PC-3 (cell line): ENCODE data around the gene TMEM168. TPM values are rescaled to one million over a fixed set of nuclear protein-coding genes. Genes with fewer than 3 reads are reported as not detected.
A peak's percentile ranks its signal among the peaks of the same experiment; 100 is the strongest.
"Not testable (repeated sequence)": the region's sequence is repeated elsewhere in the genome, so short reads cannot be mapped to it uniquely, and the experiment has no call there.

Experiments used
- ATAC-seq: fragments of 200-7000 bp; cut with Tn5 transposase; 2 replicates; pipeline ENCODE4 v1.9.1; 2020; ENCODE audit warnings: mild to moderate bottlenecking, moderate library complexity
- Bru-seq: library from RNA; stranded (reverse); fragments of 400-500 nt; gene quantifications from one replicate; lab custom pipeline; 2021; lab: Mats Ljungman, UMichigan
- BruChase-seq, 2 experiments: library from RNA; stranded (reverse); fragments of 400-500 nt; gene quantifications; one replicate each; lab custom pipeline; 2021; lab: Mats Ljungman, UMichigan
- BruUV-seq: library from RNA; stranded (reverse); fragments of 400-500 nt; replicated peaks from 2 replicates; lab custom pipeline; 2021; lab: Mats Ljungman, UMichigan
- CTCF ChIA-PET: fragments of 300-600 bp; sonication (Branson Sonifier 250); formaldehyde crosslinking; loops from one replicate; lab custom pipeline; 2022; ENCODE audit warnings: antibody characterized with exemption; lab: Charles Lee
- POLR2A ChIA-PET: fragments of 300-600 bp; sonication (Branson Sonifier 250); formaldehyde crosslinking; loops from one replicate; lab custom pipeline; 2022; ENCODE audit warnings: antibody characterized with exemption; ENCODE audit not compliant: unreplicated experiment; lab: Charles Lee
- DNase-seq: peaks from one replicate; pipeline ENCODE4 v3.0.0-alpha.2; 2015
- H2AFZ ChIP-seq: fragments of 300-600 bp; sonication (generic); 2 replicates; pipeline ENCODE4 v1.6.0; 2016; ENCODE audit warnings: antibody characterized with exemption, low read length
- H3F3A ChIP-seq: fragments of 300-600 bp; sonication (generic); one replicate; pipeline ENCODE4 v1.6.0; 2017; ENCODE audit warnings: antibody characterized with exemption, low read length, control low read depth, mild to moderate bottlenecking; ENCODE audit not compliant: unreplicated experiment
- H3K27ac ChIP-seq: fragments of 300-600 bp; sonication (generic); 2 replicates; pipeline ENCODE4 v1.5.1; 2016; ENCODE audit warnings: mild to moderate bottlenecking, low read length
- H3K27me3 ChIP-seq: fragments of 300-600 bp; sonication (generic); 2 replicates; pipeline ENCODE4 v1.6.1; 2016; ENCODE audit warnings: low read length, mixed read lengths
- H3K36me3 ChIP-seq: fragments of 300-600 bp; sonication (generic); 2 replicates; pipeline ENCODE4 v1.6.1; 2016; ENCODE audit warnings: low read depth, mixed run types, low read length, mixed read lengths
- H3K4me1 ChIP-seq: fragments of 300-600 bp; sonication (generic); 2 replicates; pipeline ENCODE4 v1.5.1; 2016; ENCODE audit warnings: low read length; ENCODE audit not compliant: insufficient read depth
- H3K4me2 ChIP-seq: fragments of 300-600 bp; sonication (generic); 2 replicates; pipeline ENCODE4 v1.6.0; 2016; ENCODE audit warnings: low read length
- H3K4me3 ChIP-seq: fragments of 300-600 bp; sonication (generic); 2 replicates; pipeline ENCODE4 v1.5.1; 2016; ENCODE audit warnings: mild to moderate bottlenecking, low read length, mixed read lengths
- H3K79me2 ChIP-seq: fragments of 300-600 bp; sonication (generic); 2 replicates; pipeline ENCODE4 v1.6.1; 2017; ENCODE audit warnings: low read length, mixed read lengths
- H3K9ac ChIP-seq: fragments of 300-600 bp; sonication (generic); 2 replicates; pipeline ENCODE4 v1.6.0; 2016; ENCODE audit warnings: mild to moderate bottlenecking, low read length
- H3K9me2 ChIP-seq: fragments of 300-600 bp; sonication (generic); replicated peaks from 2 replicates; pipeline ENCODE4 v1.6.1; 2016; ENCODE audit warnings: mixed run types, low read length, mixed read lengths
- H3K9me3 ChIP-seq: fragments of 300-600 bp; sonication (generic); 2 replicates; pipeline ENCODE4 v1.6.1; 2016; ENCODE audit warnings: low read length, mixed read lengths
- H4K20me1 ChIP-seq: fragments of 300-600 bp; sonication (generic); 2 replicates; pipeline ENCODE4 v1.6.1; 2016; ENCODE audit warnings: low read length, mixed read lengths
- CTCF ChIP-seq: fragments of 300-600 bp; sonication (generic); conservative IDR thresholded peaks from 2 replicates; pipeline ENCODE4 v1.5.1; 2017; ENCODE audit warnings: antibody characterized with exemption, low read depth, mild to moderate bottlenecking, low read length
- EZH2 ChIP-seq: fragments of 300-600 bp; sonication (generic); IDR thresholded peaks from one replicate; pipeline ENCODE4 v1.6.1; 2017; ENCODE audit warnings: antibody characterized with exemption, mild to moderate bottlenecking, low read length; ENCODE audit not compliant: unreplicated experiment
- EZH2phosphoT487 ChIP-seq: fragments of 300-600 bp; sonication (generic); IDR thresholded peaks from 2 replicates; pipeline ENCODE4 v1.6.1; 2018; ENCODE audit warnings: mild to moderate bottlenecking, antibody characterized with exemption, low read length, borderline replicate concordance
- intact Hi-C: fragments of 100-400 bp; cut with micrococcal nuclease; formaldehyde crosslinking; loops from 2 replicates; pipeline ENCODE4 v1.9.0; 2023
- long read RNA-seq: library from polyadenylated mRNA; unstranded; transcript quantifications from one replicate; pipeline ENCODE4 v2.0.0, GENCODE V29; 2021; ENCODE audit not compliant: unreplicated experiment
- total RNA-seq: library from RNA; depleted of rRNA; stranded (reverse); fragments of >200 nt; gene quantifications from 2 replicates; pipeline ENCODE4 v1.2.3, GENCODE V29; 2014; rRNA removed

The TMEM168 gene
- total RNA-seq (15.3 and 19.8 TPM in 2 replicates), Bru-seq, nascent RNA (percentile 81 among the genes with signal in this experiment), BruChase-seq, experiment 1, labeled RNA remaining after a 6-hour chase (percentile 81 among the genes with signal in this experiment), BruChase-seq, experiment 2, labeled RNA remaining after a 2-hour chase (percentile 92 among the genes with signal in this experiment)
- long read RNA-seq, full-length matches to known transcripts, result 80 of 109 reads
- long read RNA-seq, partial matches to known transcripts, result 0 of 109 reads
- long read RNA-seq, other reads (novel, unspliced or antisense), result 29 of 109 reads

- H3K9me2 ChIP-seq, result no peaks in the 10 kb centered on the region
- POLR2A ChIA-PET, result interaction anchor here (0.6 kb wide), 1 partner anchor 41 kb away, joined by 3 read pairs; no protein-coding TSS in a partner anchor
- H3K27me3 ChIP-seq, result no peaks in the 10 kb centered on the region
- TSS peak; percentile 88 for BruUV-seq
- no peaks in the 10 kb centered on the region for H3K36me3 ChIP-seq
- intact Hi-C loops, result no loop called here
- CTCF ChIA-PET, result no interaction called here
- no peaks in the 10 kb centered on the region for H3K9me3 ChIP-seq
- DNase-seq (peak; percentile 74), ATAC-seq (peak; percentile 95)
- no peaks in the 10 kb centered on the region for H3F3A ChIP-seq
- H4K20me1 ChIP-seq, result no peaks in the 10 kb centered on the region
- peaks cover 28% of the 10 kb centered on the region for H3K79me2 ChIP-seq
- H2AFZ ChIP-seq, result peak within 1 kb of the TSS; percentile 92
- H3K9ac ChIP-seq, result peak within 1 kb of the TSS; percentile 85
- H3K4me3 ChIP-seq, result peak within 1 kb of the TSS; percentile 77
- peak within 1 kb of the TSS; percentile 43 for H3K27ac ChIP-seq
- TF ChIP-seq EZH2phosphoT487 (no peak), CTCF (no peak), EZH2 (no peak)
- peaks cover 12% of the 10 kb centered on the region for H3K4me1 ChIP-seq
- H3K4me2 ChIP-seq, result peak within 1 kb of the TSS; percentile 83
Measured at GRCh38 chr7:112789817-112790585, at the start of gene TMEM168. Gene TMEM168 (minus strand): TSS chr7:112790393. CDS start chr7:112784825, 5,568 bp downstream.

- H3K4me1 ChIP-seq, DNase-seq, POLR2A ChIA-PET, H3K9me3 ChIP-seq, H3K4me3 ChIP-seq, CTCF ChIA-PET, ATAC-seq, H3K27ac ChIP-seq, BruUV-seq, H3K36me3 ChIP-seq, H3F3A ChIP-seq, H4K20me1 ChIP-seq, H3K27me3 ChIP-seq, intact Hi-C loops, H2AFZ ChIP-seq, H3K79me2 ChIP-seq, H3K9ac ChIP-seq, H3K4me2 ChIP-seq, H3K9me2 ChIP-seq: not testable (repeated sequence)
Measured at GRCh38 chr7:112835928-112836327, 45.7 kb upstream of the TMEM168 start.

GRCh38 chr7:112833082-112833481 is 42.9 kb upstream of the TMEM168 start:
- no peak overlapping the region for H3K4me3 ChIP-seq
- no peaks in the 10 kb centered on the region for H3K4me1 ChIP-seq
- no peaks in the 10 kb centered on the region for H4K20me1 ChIP-seq
- BruUV-seq, result no TSS peak
- DNase-seq, result no peak
- no peak overlapping the region for H3K9ac ChIP-seq
- no peaks in the 10 kb centered on the region for H3K27me3 ChIP-seq
- H3K9me2 ChIP-seq, result no peaks in the 10 kb centered on the region
- H3K79me2 ChIP-seq, result no peaks in the 10 kb centered on the region
- no peak overlapping the region for H3K4me2 ChIP-seq
- peaks cover 6% of the 10 kb centered on the region; the same call in 1 of the 2 replicates for H3K36me3 ChIP-seq
- TF ChIP-seq EZH2phosphoT487 (no peak), CTCF (no peak)
- H3K27ac ChIP-seq, result no peak overlapping the region
- no peak for ATAC-seq
- ChIA-PET CTCF (no interaction called here), POLR2A (no interaction called here)
- intact Hi-C loops, result no loop called here
- no peaks in the 10 kb centered on the region for H3K9me3 ChIP-seq
- H3F3A ChIP-seq, result no peaks in the 10 kb centered on the region
- no peak overlapping the region for H2AFZ ChIP-seq
